ENCODE measurements around the gene RALGPS1.

Gene RALGPS1

GRCh38 chr9:126991183-126991582 is 76.6 kb downstream of the RALGPS1 start:
- H3K4me2 ChIP-seq (ENCODE audit: low read length), result no peak overlapping the region
- H3K36me3 ChIP-seq (ENCODE audit: control insufficient read depth, low read length), result no peaks in the 10 kb centered on the region
- no peaks in the 10 kb centered on the region for H3K9me2 ChIP-seq (replicated peaks; ENCODE audit: control insufficient read depth, low read length)
- H3K4me3 ChIP-seq (ENCODE audit: low read length), result no peak overlapping the region
- no peaks in the 10 kb centered on the region for H3K79me2 ChIP-seq (ENCODE audit: control insufficient read depth, low read length)
- no peak overlapping the region for H3K27ac ChIP-seq (ENCODE audit: low read depth, low read length)
- peaks cover 4% of the 10 kb centered on the region for H3K9me3 ChIP-seq (ENCODE audit: control insufficient read depth, insufficient read depth, low read length)
- no peaks in the 10 kb centered on the region for H3K27me3 ChIP-seq (ENCODE audit: control insufficient read depth, low read length)
- no peaks in the 10 kb centered on the region for H3F3A ChIP-seq (ENCODE audit: control insufficient read depth, insufficient read depth)
- H4K20me1 ChIP-seq (ENCODE audit: control insufficient read depth, insufficient read depth, low read depth, low read length), result no peaks in the 10 kb centered on the region
- TF ChIP-seq CTCF (IDR thresholded peaks at IDR 0.05; ENCODE audit: low read depth, low read length, poor library complexity, severe bottlenecking) (no peak), EZH2phosphoT487 (IDR thresholded peaks at IDR 0.05; ENCODE audit: borderline replicate concordance, low read length) (no peak)
- H3K4me1 ChIP-seq (ENCODE audit: control insufficient read depth, low read length), result no peaks in the 10 kb centered on the region

- no peaks in the 10 kb centered on the region for H3K27me3 ChIP-seq (ENCODE audit: control insufficient read depth, low read length)
- no peak overlapping the region for H3K27ac ChIP-seq (ENCODE audit: low read depth, low read length)
- H3K79me2 ChIP-seq (ENCODE audit: control insufficient read depth, low read length), result no peaks in the 10 kb centered on the region
- TF ChIP-seq CTCF (IDR thresholded peaks at IDR 0.05; ENCODE audit: low read depth, low read length, poor library complexity, severe bottlenecking) (no peak), EZH2phosphoT487 (IDR thresholded peaks at IDR 0.05; ENCODE audit: borderline replicate concordance, low read length) (no peak)
- H4K20me1 ChIP-seq (ENCODE audit: control insufficient read depth, insufficient read depth, low read depth, low read length), result no peaks in the 10 kb centered on the region
- H3K4me2 ChIP-seq (ENCODE audit: low read length), result no peak overlapping the region
- no peaks in the 10 kb centered on the region for H3K4me1 ChIP-seq (ENCODE audit: control insufficient read depth, low read length)
- no peaks in the 10 kb centered on the region for H3K9me2 ChIP-seq (replicated peaks; ENCODE audit: control insufficient read depth, low read length)
- H3K4me3 ChIP-seq (ENCODE audit: low read length), result no peak overlapping the region
- no peaks in the 10 kb centered on the region for H3K36me3 ChIP-seq (ENCODE audit: control insufficient read depth, low read length)
- no peaks in the 10 kb centered on the region for H3F3A ChIP-seq (ENCODE audit: control insufficient read depth, insufficient read depth)
- peaks cover 4% of the 10 kb centered on the region for H3K9me3 ChIP-seq (ENCODE audit: control insufficient read depth, insufficient read depth, low read length)
Observed at GRCh38 chr9:126992427-126992826, 77.8 kb downstream of the RALGPS1 start.

DNA sequence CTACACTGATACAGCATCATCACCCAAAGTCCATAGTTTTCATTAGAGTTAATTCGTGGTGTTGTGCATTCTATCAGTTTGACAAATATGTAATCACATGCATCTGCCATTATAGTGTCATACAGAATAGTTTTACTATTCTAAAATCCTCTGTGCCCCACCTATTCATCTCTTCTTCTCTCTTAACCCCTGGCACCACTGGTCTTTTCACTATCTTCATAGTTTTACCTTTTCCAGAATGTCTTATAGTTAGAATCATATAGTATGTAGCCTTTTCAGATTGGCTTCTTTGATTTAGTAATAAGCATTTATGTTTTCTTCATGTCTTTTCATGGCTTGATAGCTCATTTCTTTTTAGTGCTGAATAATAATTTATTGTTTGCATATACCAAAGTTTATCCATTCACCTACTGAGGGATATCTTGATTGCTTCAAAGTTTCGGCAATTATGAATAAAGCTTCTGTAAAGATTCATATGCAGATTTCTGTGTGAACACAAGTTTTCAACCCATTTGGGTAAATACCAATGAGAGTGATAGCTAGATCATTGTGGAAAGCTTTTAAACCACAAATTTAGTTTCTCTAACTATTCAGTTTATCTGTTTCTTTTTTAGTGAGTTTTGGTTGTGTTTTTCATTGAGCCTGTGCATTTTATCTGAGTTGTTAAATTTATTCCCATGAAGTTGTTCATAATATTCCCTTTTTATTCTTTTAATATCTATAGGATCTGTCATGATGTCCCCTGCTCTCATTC is 84.9 kb downstream of the RALGPS1 start:
- Histone ChIP-seq H3K27ac (ENCODE audit: low read depth, low read length) (no peak overlapping the region), H3K4me3 (ENCODE audit: low read length) (no peak overlapping the region), H3K9me3 (ENCODE audit: control insufficient read depth, insufficient read depth, low read length) (no peaks in the 10 kb centered on the region), H3K4me1 (ENCODE audit: control insufficient read depth, low read length) (no peaks in the 10 kb centered on the region), H3F3A (ENCODE audit: control insufficient read depth, insufficient read depth) (no peaks in the 10 kb centered on the region), H4K20me1 (ENCODE audit: control insufficient read depth, insufficient read depth, low read depth, low read length) (no peaks in the 10 kb centered on the region), H3K27me3 (ENCODE audit: control insufficient read depth, low read length) (no peaks in the 10 kb centered on the region), H3K4me2 (ENCODE audit: low read length) (no peak overlapping the region), H3K9me2 (replicated peaks; ENCODE audit: control insufficient read depth, low read length) (no peaks in the 10 kb centered on the region), H3K79me2 (ENCODE audit: control insufficient read depth, low read length) (no peaks in the 10 kb centered on the region), H3K36me3 (ENCODE audit: control insufficient read depth, low read length) (no peaks in the 10 kb centered on the region)
- TF ChIP-seq EZH2phosphoT487 (IDR thresholded peaks at IDR 0.05; ENCODE audit: borderline replicate concordance, low read length), result no peak
- no peak for TF ChIP-seq CTCF (IDR thresholded peaks at IDR 0.05; ENCODE audit: low read depth, low read length, poor library complexity, severe bottlenecking)

Data from DOHH2 (cell line).